MCF 10A (cell line): ENCODE measurements around the gene PTPRN2. TPM values are rescaled to one million over a fixed set of nuclear protein-coding genes. Genes with fewer than 3 reads are reported as not detected.

Source experiments
- BruUV-seq: library from RNA; stranded (reverse); fragments of 400-500 nt; replicated peaks from 2 replicates; lab custom pipeline; 2021; lab: Mats Ljungman, UMichigan
- CTCF ChIA-PET: fragments of 300-600 bp; sonication (Branson Sonifier 250); formaldehyde crosslinking; extraction: SDS; loops from one replicate; lab custom pipeline; 2021; ENCODE audit warnings: antibody characterized with exemption, inconsistent platforms; lab: Yijun Ruan, JAX
- POLR2A ChIA-PET: fragments of 300-600, 350-650 bp; sonication (Branson Sonifier 250); formaldehyde crosslinking; extraction: SDS; loops from one replicate; lab custom pipeline; 2020; ENCODE audit warnings: antibody characterized with exemption, inconsistent platforms; lab: Yijun Ruan, JAX
- DNase-seq: peaks from one replicate; pipeline ENCODE4 v3.0.0-alpha.2; 2018; ENCODE audit not compliant: unreplicated experiment
- H3K27ac Mint-ChIP-seq: one replicate; pipeline ENCODE4 v1.8.0; 2022; ENCODE audit warnings: mild to moderate bottlenecking, low read depth, mixed read lengths; ENCODE audit not compliant: unreplicated experiment
- H3K27me3 Mint-ChIP-seq: one replicate; pipeline ENCODE4 v1.8.0; 2022; ENCODE audit warnings: mixed read lengths; ENCODE audit not compliant: insufficient read depth, unreplicated experiment
- H3K36me3 Mint-ChIP-seq: one replicate; pipeline ENCODE4 v1.8.0; 2022; ENCODE audit warnings: mild to moderate bottlenecking, moderate library complexity, mixed read lengths; ENCODE audit not compliant: insufficient read depth, unreplicated experiment
- H3K4me1 Mint-ChIP-seq: one replicate; pipeline ENCODE4 v1.8.0; 2022; ENCODE audit warnings: mixed read lengths; ENCODE audit not compliant: insufficient read depth, unreplicated experiment
- H3K4me3 Mint-ChIP-seq: one replicate; pipeline ENCODE4 v1.8.0; 2022; ENCODE audit warnings: mild to moderate bottlenecking, moderate library complexity, mixed read lengths; ENCODE audit not compliant: unreplicated experiment
- H3K9me3 Mint-ChIP-seq: one replicate; pipeline ENCODE4 v1.8.0; 2022; ENCODE audit warnings: mixed read lengths; ENCODE audit not compliant: unreplicated experiment
- intact Hi-C: fragments of 100-400 bp; cut with micrococcal nuclease; formaldehyde crosslinking; loops from 2 replicates; pipeline ENCODE4 v1.14.1; 2022
- total RNA-seq: library from RNA; stranded (reverse); gene quantifications from 2 replicates; pipeline ENCODE4 v1.2.3, GENCODE V29; 2022
- TF ChIP-seq, protein P1 (sequence below): fragments of 200-600 bp; IDR thresholded peaks from one replicate; pipeline ENCODE4 v1.8.0; 2022; ENCODE audit warnings: antibody characterized with exemption, mild to moderate bottlenecking; ENCODE audit not compliant: unreplicated experiment

PTPRN2 gene
- total RNA-seq, 1 experiment from 2014 or later, result 4.5 TPM

DNA sequence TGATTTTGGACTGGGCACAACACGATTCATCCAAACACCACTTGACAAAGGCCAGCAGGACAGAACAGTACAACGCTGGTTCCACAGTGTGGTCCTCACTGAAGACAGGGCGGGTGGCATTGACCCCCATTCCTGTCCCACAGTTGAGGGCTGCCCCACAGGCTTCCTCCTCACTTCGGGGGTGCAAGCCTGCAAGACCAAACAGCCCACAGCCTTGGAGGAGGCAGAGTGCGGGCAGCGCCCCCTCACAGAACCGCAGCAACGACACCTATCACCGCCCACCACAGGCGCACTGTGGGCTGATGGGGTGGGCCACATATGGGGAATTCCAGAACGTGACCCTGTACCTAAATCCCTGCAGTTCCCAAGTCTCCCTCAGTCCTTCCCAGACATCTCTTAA, 70.6 kb downstream of the PTPRN2 start:
- ChIA-PET CTCF (interaction anchor here (1.0 kb wide), 1 partner anchor 46 kb away, joined by 4 read pairs; no protein-coding TSS in a partner anchor), POLR2A (no interaction called here)
- H3K4me1 Mint-ChIP-seq, result no peaks in the 10 kb centered on the region
- intact Hi-C loops, result no loop called here
- no peak for DNase-seq
- no peak overlapping the region for H3K27ac Mint-ChIP-seq
- H3K27me3 Mint-ChIP-seq, result peaks cover 47% of the 10 kb centered on the region
- H3K4me3 Mint-ChIP-seq, result no peak overlapping the region
- H3K9me3 Mint-ChIP-seq, result peaks cover 5% of the 10 kb centered on the region
- no TSS peak for BruUV-seq
- TF ChIP-seq, protein P1, sequence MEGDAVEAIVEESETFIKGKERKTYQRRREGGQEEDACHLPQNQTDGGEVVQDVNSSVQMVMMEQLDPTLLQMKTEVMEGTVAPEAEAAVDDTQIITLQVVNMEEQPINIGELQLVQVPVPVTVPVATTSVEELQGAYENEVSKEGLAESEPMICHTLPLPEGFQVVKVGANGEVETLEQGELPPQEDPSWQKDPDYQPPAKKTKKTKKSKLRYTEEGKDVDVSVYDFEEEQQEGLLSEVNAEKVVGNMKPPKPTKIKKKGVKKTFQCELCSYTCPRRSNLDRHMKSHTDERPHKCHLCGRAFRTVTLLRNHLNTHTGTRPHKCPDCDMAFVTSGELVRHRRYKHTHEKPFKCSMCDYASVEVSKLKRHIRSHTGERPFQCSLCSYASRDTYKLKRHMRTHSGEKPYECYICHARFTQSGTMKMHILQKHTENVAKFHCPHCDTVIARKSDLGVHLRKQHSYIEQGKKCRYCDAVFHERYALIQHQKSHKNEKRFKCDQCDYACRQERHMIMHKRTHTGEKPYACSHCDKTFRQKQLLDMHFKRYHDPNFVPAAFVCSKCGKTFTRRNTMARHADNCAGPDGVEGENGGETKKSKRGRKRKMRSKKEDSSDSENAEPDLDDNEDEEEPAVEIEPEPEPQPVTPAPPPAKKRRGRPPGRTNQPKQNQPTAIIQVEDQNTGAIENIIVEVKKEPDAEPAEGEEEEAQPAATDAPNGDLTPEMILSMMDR, result no peak
- H3K36me3 Mint-ChIP-seq, result no peaks in the 10 kb centered on the region

DNA sequence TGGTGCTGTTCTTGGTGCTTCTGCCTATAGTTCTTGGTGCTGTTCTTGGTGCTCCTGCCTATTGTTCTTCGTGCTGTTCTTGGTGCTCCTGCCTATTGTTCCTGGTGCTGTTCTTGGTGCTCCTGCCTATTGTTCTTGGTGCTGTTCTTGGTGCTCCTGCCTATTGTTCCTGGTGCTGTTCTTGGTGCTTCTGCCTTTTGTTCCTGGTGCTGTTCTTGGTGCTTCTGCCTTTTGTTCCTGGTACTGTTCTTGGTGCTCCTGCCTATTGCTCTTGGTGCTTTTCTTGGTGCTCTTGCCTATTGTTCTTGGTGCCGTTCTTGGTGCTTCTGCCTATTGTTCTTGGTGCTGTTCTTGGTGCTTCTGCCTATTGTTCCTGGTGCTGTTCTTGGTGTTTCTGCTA, 71.1 kb downstream of the PTPRN2 start:
- Mint-ChIP-seq H3K4me1 (no peaks in the 10 kb centered on the region), H3K27ac (no peak overlapping the region), H3K36me3 (no peaks in the 10 kb centered on the region), H3K27me3 (peaks cover 47% of the 10 kb centered on the region), H3K4me3 (no peak overlapping the region), H3K9me3 (peaks cover 10% of the 10 kb centered on the region)
- intact Hi-C loops, result no loop called here
- ChIA-PET POLR2A (no interaction called here), CTCF (no interaction called here)
- DNase-seq, result no peak
- TF ChIP-seq, protein P1, result no peak
- no TSS peak for BruUV-seq

DNA sequence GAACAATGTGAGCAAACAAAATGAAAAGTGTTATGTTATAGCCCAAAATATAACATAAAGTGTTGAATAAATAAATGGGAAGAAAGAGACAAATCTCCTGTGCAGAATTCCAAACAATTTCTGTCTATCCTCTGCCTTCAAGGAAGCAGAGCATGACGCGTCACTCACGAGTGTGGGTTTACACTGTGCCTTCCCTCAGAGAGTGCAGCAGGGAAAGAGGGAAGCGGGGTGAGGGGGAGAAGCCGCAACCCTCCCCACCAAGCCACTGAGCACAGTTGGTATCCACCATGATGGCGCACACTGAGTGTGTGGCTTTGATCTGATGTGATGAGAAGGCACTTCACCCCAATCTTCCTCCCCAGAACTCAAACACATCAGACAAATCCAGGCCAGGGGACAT, 74.8 kb downstream of the PTPRN2 start:
- Mint-ChIP-seq H3K27me3 (peaks cover 39% of the 10 kb centered on the region), H3K9me3 (peaks cover 16% of the 10 kb centered on the region), H3K4me3 (no peak overlapping the region), H3K4me1 (peaks cover 8% of the 10 kb centered on the region), H3K27ac (no peak overlapping the region), H3K36me3 (no peaks in the 10 kb centered on the region)
- intact Hi-C loops, result no loop called here
- TF ChIP-seq, protein P1, result no peak
- BruUV-seq, result no TSS peak
- CTCF ChIA-PET, result interaction anchor here (0.7 kb wide), 1 partner anchor 50 kb away, joined by 4 read pairs; no protein-coding TSS in a partner anchor
- POLR2A ChIA-PET, result no interaction called here
- no peak for DNase-seq

DNA sequence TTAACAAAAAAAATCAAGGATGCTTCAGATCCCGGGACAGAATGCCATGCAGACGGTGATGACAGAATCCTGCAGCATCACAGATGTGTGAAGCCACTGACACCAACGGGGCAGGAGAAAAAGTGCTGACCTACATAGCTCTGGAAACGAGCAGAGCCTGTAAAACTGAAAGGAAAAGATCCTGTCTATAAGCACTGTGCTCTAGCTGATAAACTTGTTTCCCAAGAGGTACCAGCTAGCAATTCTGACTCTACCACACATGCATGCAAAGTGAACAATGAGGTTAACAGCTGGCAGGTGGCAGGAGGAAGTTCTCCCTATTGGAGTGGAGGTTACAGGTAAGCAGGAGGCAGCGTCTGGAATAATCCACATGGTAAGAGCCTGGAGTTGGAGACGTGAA, 75.6 kb downstream of the PTPRN2 start:
- Mint-ChIP-seq H3K36me3 (no peaks in the 10 kb centered on the region), H3K27me3 (peaks cover 30% of the 10 kb centered on the region), H3K4me3 (no peak overlapping the region), H3K4me1 (peaks cover 14% of the 10 kb centered on the region), H3K27ac (no peak overlapping the region), H3K9me3 (peaks cover 16% of the 10 kb centered on the region)
- intact Hi-C loops, result no loop called here
- POLR2A ChIA-PET, result no interaction called here
- BruUV-seq, result no TSS peak
- CTCF ChIA-PET, result no interaction called here
- TF ChIP-seq, protein P1, result no peak
- no peak for DNase-seq
